H1 (cell line): ENCODE results near the gene UROD. TPM values are rescaled to one million over a fixed set of nuclear protein-coding genes. Genes with fewer than 3 reads are reported as not detected.

Experiments
- CTCF ChIA-PET: fragments of 300-600 bp; sonication (Branson Sonifier 250); formaldehyde crosslinking; loops from one replicate; lab custom pipeline; 2021; ENCODE audit not compliant: partially characterized antibody; lab: Charles Lee
- POLR2A ChIA-PET: fragments of 300-600 bp; sonication (Branson Sonifier 250); formaldehyde crosslinking; loops from one replicate; lab custom pipeline; 2021; ENCODE audit warnings: inconsistent platforms; ENCODE audit not compliant: partially characterized antibody; lab: Charles Lee
- DNase-seq, 2 experiments: peaks; one replicate each; pipeline versions ENCODE4 v3.0.0 to v3.0.0-alpha.2; 2010 to 2022; ENCODE audit warnings: low spot score in 2 of 2, low read depth in 1 of 2, mixed read lengths in 1 of 2
- FAIRE-seq: peaks from 2 replicates; lab custom pipeline; 2011; peaks lifted over from hg19 to GRCh38; lab: Jason Lieb, UNC
- H2AFZ ChIP-seq: 2 replicates; pipeline ENCODE4 v1.8.1; 2012; ENCODE audit warnings: low read length, inconsistent platforms
- H2AK5ac ChIP-seq: 2 replicates; pipeline ENCODE4 v1.6.1; 2013; ENCODE audit warnings: low read depth, low read length
- H2BK120ac ChIP-seq: replicated peaks from 2 replicates; pipeline ENCODE3; 2013; ENCODE audit warnings: low read depth, low read length, inconsistent platforms
- H2BK12ac ChIP-seq: 2 replicates; pipeline ENCODE4 v1.6.1; 2013; ENCODE audit warnings: low read depth, low read length
- H2BK15ac ChIP-seq: 2 replicates; pipeline ENCODE4 v1.6.1; 2013; ENCODE audit warnings: low read length
- H2BK20ac ChIP-seq: 2 replicates; pipeline ENCODE4 v1.6.1; 2013; ENCODE audit warnings: low read length
- H2BK5ac ChIP-seq: 2 replicates; pipeline ENCODE4 v1.6.1; 2013; ENCODE audit warnings: low read depth, low read length
- H3K14ac ChIP-seq: 2 replicates; pipeline ENCODE4 v1.6.1; 2013; ENCODE audit warnings: inconsistent platforms; ENCODE audit not compliant: insufficient read length
- H3K18ac ChIP-seq: 2 replicates; pipeline ENCODE4 v1.6.1; 2013; ENCODE audit warnings: low read length; ENCODE audit errors: extremely low read depth
- H3K23ac ChIP-seq: 2 replicates; pipeline ENCODE4 v1.6.1; 2013; ENCODE audit warnings: inconsistent platforms; ENCODE audit not compliant: insufficient read length
- H3K23me2 ChIP-seq: 2 replicates; pipeline ENCODE4 v1.6.1; 2013; ENCODE audit warnings: low read depth, low read length
- H3K27ac ChIP-seq: 2 replicates; pipeline ENCODE4 v1.6.1; 2011; ENCODE audit warnings: low read depth, low read length, inconsistent platforms
- H3K27me3 ChIP-seq, 4 experiments: replicated peaks in 1 of 4; 1 replicate in 1 of 4; 2 replicates in 3 of 4; pipeline versions ENCODE4 v1.6.1 to v1.8.1; 2011 to 2013; ENCODE audit warnings: low read length in 3 of 4, mild to moderate bottlenecking in 3 of 4, inconsistent platforms in 2 of 4, mixed read lengths in 2 of 4, moderate library complexity in 1 of 4; ENCODE audit not compliant: control insufficient read depth in 3 of 4, insufficient read depth in 3 of 4; ENCODE audit errors: extremely low read depth in 1 of 4
- H3K36me3 ChIP-seq, 4 experiments: 2 replicates each; pipeline versions ENCODE4 v1.6.1 to v1.8.1; 2011 to 2013; ENCODE audit warnings: mild to moderate bottlenecking in 4 of 4, low read length in 3 of 4, moderate library complexity in 2 of 4, control low read depth in 1 of 4, inconsistent platforms in 1 of 4; ENCODE audit not compliant: insufficient read depth in 4 of 4, control insufficient read depth in 2 of 4
- H3K4ac ChIP-seq: replicated peaks from 2 replicates; pipeline ENCODE3; 2013; ENCODE audit warnings: low read length, low read depth, mixed read lengths, inconsistent platforms; ENCODE audit not compliant: insufficient read length
- H3K4me1 ChIP-seq, 4 experiments: replicated peaks in 1 of 4; 1 replicate in 1 of 4; 2 replicates in 3 of 4; pipeline versions ENCODE4 v1.6.1 to v1.8.1; 2011 to 2013; ENCODE audit warnings: low read length in 3 of 4, inconsistent platforms in 2 of 4, mixed read lengths in 1 of 4; ENCODE audit not compliant: insufficient read depth in 4 of 4, control insufficient read depth in 3 of 4
- H3K4me2 ChIP-seq, 2 experiments: 2 replicates each; pipeline versions ENCODE4 v1.6.1 to v1.8.1; 2011 to 2013; ENCODE audit warnings: low read depth in 2 of 2, low read length in 2 of 2, control low read depth in 1 of 2, inconsistent platforms in 1 of 2, mild to moderate bottlenecking in 1 of 2; ENCODE audit not compliant: insufficient read depth in 1 of 2
- H3K4me3 ChIP-seq, 4 experiments: fragments of 200-600, 300-600 bp in 1 of 4; sonication (generic), shearing (Covaris generic), sonication (Bioruptor Twin) in 1 of 4; 2 replicates each; pipeline versions ENCODE4 v1.5.1 to v1.8.1; 2011 to 2016; ENCODE audit warnings: low read length in 4 of 4, low read depth in 3 of 4, control low read depth in 2 of 4, inconsistent platforms in 2 of 4, mild to moderate bottlenecking in 2 of 4, mixed read lengths in 1 of 4, moderate library complexity in 1 of 4; ENCODE audit not compliant: insufficient read depth in 2 of 4; ENCODE audit errors: extremely low read depth in 1 of 4
- H3K56ac ChIP-seq: replicated peaks from 2 replicates; pipeline ENCODE3; 2013; ENCODE audit warnings: low read depth, mild to moderate bottlenecking, mixed read lengths, low read length, inconsistent platforms; ENCODE audit not compliant: insufficient read length
- H3K79me1 ChIP-seq: 2 replicates; pipeline ENCODE4 v1.6.1; 2013; ENCODE audit warnings: low read depth, low read length, control low read depth
- H3K79me2 ChIP-seq, 2 experiments: 2 replicates each; pipeline versions ENCODE4 v1.6.1 to v1.8.1; 2012 to 2013; ENCODE audit warnings: low read length in 2 of 2, mild to moderate bottlenecking in 2 of 2, inconsistent platforms in 1 of 2; ENCODE audit not compliant: insufficient read depth in 2 of 2, control insufficient read depth in 1 of 2
- H3K9ac ChIP-seq, 4 experiments: replicated peaks in 1 of 4; 1 replicate in 1 of 4; 2 replicates in 3 of 4; pipeline versions ENCODE4 v1.6.1 to v1.8.1; 2011 to 2013; ENCODE audit warnings: low read depth in 3 of 4, low read length in 3 of 4, control low read depth in 2 of 4, mild to moderate bottlenecking in 2 of 4, moderate library complexity in 2 of 4, inconsistent platforms in 1 of 4; ENCODE audit errors: extremely low read depth in 1 of 4
- H3K9me3 ChIP-seq, 2 experiments: 2 replicates each; pipeline versions ENCODE4 v1.6.1 to v1.8.1; 2012 to 2013; ENCODE audit warnings: mild to moderate bottlenecking in 2 of 2, moderate library complexity in 2 of 2, control low read depth in 1 of 2, inconsistent platforms in 1 of 2, low read depth in 1 of 2, low read length in 1 of 2, mixed read lengths in 1 of 2; ENCODE audit not compliant: insufficient read depth in 2 of 2
- H4K20me1 ChIP-seq, 2 experiments: replicated peaks in 1 of 2; 2 replicates each; pipeline versions ENCODE3 to v1.8.1; 2011 to 2013; ENCODE audit warnings: inconsistent platforms in 2 of 2, low read length in 2 of 2, mild to moderate bottlenecking in 1 of 2; ENCODE audit not compliant: insufficient read depth in 2 of 2, control insufficient read depth in 1 of 2
- H4K5ac ChIP-seq: 2 replicates; pipeline ENCODE4 v1.6.1; 2013; ENCODE audit warnings: low read length, low read depth, mixed read lengths, inconsistent platforms; ENCODE audit not compliant: insufficient read length
- H4K8ac ChIP-seq: 2 replicates; pipeline ENCODE4 v1.8.0; 2013; ENCODE audit warnings: mild to moderate bottlenecking, moderate library complexity, low read length, inconsistent platforms; ENCODE audit not compliant: insufficient read depth; ENCODE audit errors: extremely low read depth
- H4K91ac ChIP-seq: replicated peaks from 2 replicates; pipeline ENCODE3; 2013; ENCODE audit warnings: low read length, mixed read lengths, inconsistent platforms; ENCODE audit not compliant: insufficient read length
- BACH1 ChIP-seq: IDR thresholded peaks from 2 replicates; pipeline ENCODE4 v1.6.1; 2012; ENCODE audit warnings: low read length, improper control_type of control experiment
- CBX8 ChIP-seq: fragments of 300-800, 300-1000 bp; sonication (generic); IDR thresholded peaks from 2 replicates; pipeline ENCODE4 v1.7.1; 2016; ENCODE audit warnings: low read depth, low read length, borderline replicate concordance
- CREB1 ChIP-seq: IDR thresholded peaks from 2 replicates; pipeline ENCODE4 v1.6.1; 2012; ENCODE audit warnings: inconsistent platforms
- CTBP2 ChIP-seq: IDR thresholded peaks from 2 replicates; pipeline ENCODE4 v1.7.0; 2011; ENCODE audit warnings: borderline replicate concordance, mild to moderate bottlenecking, moderate library complexity, mixed read lengths, low read length; ENCODE audit not compliant: insufficient read depth, insufficient read length
- GTF2F1 ChIP-seq: IDR thresholded peaks from 2 replicates; pipeline ENCODE4 v1.6.1; 2012; ENCODE audit warnings: low read depth, low read length, improper control_type of control experiment, borderline replicate concordance
- HDAC2 ChIP-seq, 2 experiments: fragments of 300-600 bp in 1 of 2; sonication (generic) in 1 of 2; IDR thresholded peaks; 2 replicates each; pipeline ENCODE4 v1.6.1; 2011 to 2012; ENCODE audit warnings: low read depth in 2 of 2, low read length in 2 of 2, mild to moderate bottlenecking in 2 of 2, moderate library complexity in 2 of 2, borderline replicate concordance in 1 of 2, inconsistent platforms in 1 of 2
- RXRA ChIP-seq: IDR thresholded peaks from 2 replicates; pipeline ENCODE4 v1.6.1; 2011; ENCODE audit warnings: low read depth, mild to moderate bottlenecking, low read length, moderate library complexity; ENCODE audit not compliant: insufficient read depth
- SP2 ChIP-seq: IDR thresholded peaks from 2 replicates; pipeline ENCODE4 v1.6.1; 2012; ENCODE audit warnings: mild to moderate bottlenecking, low read length, inconsistent platforms
- TAF7 ChIP-seq: optimal IDR thresholded peaks from 2 replicates; pipeline ENCODE3; 2011; ENCODE audit warnings: low read depth, mild to moderate bottlenecking, inconsistent platforms, low read length, moderate library complexity, borderline replicate concordance
- WGBS, 2 experiments: shearing (Covaris generic) in 1 of 2; methylation state at CpG; one replicate each; pipeline versions ENCODE4 v1.1.6 to v1.1.7; 2013 to 2015; ENCODE audit warnings: low lambda C conversion rate in 2 of 2, mixed read lengths in 2 of 2, inconsistent platforms in 1 of 2, low coverage in 1 of 2, missing lambda C conversion rate in 1 of 2; ENCODE audit not compliant: insufficient replicate concordance in 2 of 2, insufficient coverage in 1 of 2, insufficient read length in 1 of 2; ENCODE audit errors: extremely low coverage in 1 of 2, missing lambda C conversion rate in 1 of 2; 5-methylcytosine and 5-hydroxymethylcytosine counted together
- polyA plus RNA-seq, 7 experiments: library from polyadenylated mRNA; depleted of rRNA in 3 of 7; stranded (reverse) in 5 of 7; unstranded in 2 of 7; fragments of >200 nt in 5 of 7; fragments of 200-250 nt in 2 of 7; gene quantifications; 1 replicate in 5 of 7; 2 replicates in 1 of 7; 4 replicates in 1 of 7; pipeline versions ENCODE4 v1.2.1 to v1.2.3, GENCODE V29; 2011 to 2013; ENCODE audit warnings: missing spikeins in 2 of 7, mixed read lengths in 2 of 7
- total RNA-seq: library from RNA; stranded (reverse); fragmentation: NEBNext Ultra II Directional; extraction: Animal tissue kit (Norgen Biotek cat#: 25700); gene quantifications from 2 replicates; pipeline ENCODE4 v1.2.1, GENCODE V29; 2021

Gene UROD
- total and polyA plus RNA-seq, 2 of the 8 experiments (the other 6 are each of a cell fraction or from before 2014, with no cell fraction given), result 86.6 to 220 TPM

- CTCF ChIA-PET, result interaction anchor here (0.8 to 4.5 kb wide), 3 partner anchors 10 to 278 kb away, joined by 3 to 36 read pairs (median 4); no protein-coding TSS in a partner anchor
- Histone ChIP-seq H4K91ac (no peak overlapping the region), H4K5ac (no peak overlapping the region), H3K14ac (no peak overlapping the region), H2BK20ac (no peak overlapping the region), H3K4me1 (no peaks in the 10 kb centered on the region), H3K23ac (no peak overlapping the region), H2BK120ac (no peak overlapping the region), H3K4ac (no peak overlapping the region), H2BK12ac (no peak overlapping the region), H3K79me2 (no peaks in the 10 kb centered on the region), H3K4me2 (no peak overlapping the region), H4K8ac (no peak overlapping the region), H3K9ac (no peak overlapping the region), H2AFZ (no peak overlapping the region), H3K18ac (no peak overlapping the region), H3K56ac (no peak overlapping the region), H3K4me3 (no peak overlapping the region), H3K27ac (no peak overlapping the region), H3K27me3 (no peaks in the 10 kb centered on the region), H3K36me3 (no peaks in the 10 kb centered on the region), H2BK5ac (no peak overlapping the region), H2BK15ac (no peak overlapping the region), H2AK5ac (no peak overlapping the region), H3K9me3 (no peaks in the 10 kb centered on the region), H4K20me1 (no peaks in the 10 kb centered on the region), H3K23me2 (no peaks in the 10 kb centered on the region), H3K79me1 (no peaks in the 10 kb centered on the region)
- FAIRE-seq (no peak), DNase-seq (no peak)
- WGBS, 2 experiments, result 100% methylated on average over 1 of the region's 1 CpG; no CpG with 5 or more reads in 1 of the 2 experiments
- POLR2A ChIA-PET, result interaction anchor here (0.9 kb wide), 1 partner anchor 21 kb away, joined by 4 read pairs; the partner anchor contains the start of gene UROD
- TF ChIP-seq BACH1, result no peak
- no peak for TF ChIP-seq SP2
- no peak for TF ChIP-seq TAF7
- no peak for TF ChIP-seq GTF2F1
- TF ChIP-seq HDAC2 (IDR thresholded peaks at IDR 0.05; ENCODE audit: borderline replicate concordance in 1 of 2, low read depth in 2 of 2, low read length in 2 of 2), result no peak
- TF ChIP-seq CBX8, result no peak
- no peak for TF ChIP-seq CREB1
- no peak for TF ChIP-seq RXRA
- no peak for TF ChIP-seq CTBP2
Measured at GRCh38 chr1:45033356-45033755, 21.3 kb downstream of the UROD start.
